Erythroblast (primary cell): ENCODE measurements around the gene FRYL.

Source experiments
- GATA1 ChIP-seq: IDR thresholded peaks from 2 replicates; pipeline ENCODE4 v1.6.1; 2011; ENCODE audit warnings: low read depth, mild to moderate bottlenecking, control low read depth, low read length, moderate library complexity
- POLR2A ChIP-seq: IDR thresholded peaks from 2 replicates; pipeline ENCODE4 v1.6.1; 2011; ENCODE audit warnings: mild to moderate bottlenecking, low read length

DNA sequence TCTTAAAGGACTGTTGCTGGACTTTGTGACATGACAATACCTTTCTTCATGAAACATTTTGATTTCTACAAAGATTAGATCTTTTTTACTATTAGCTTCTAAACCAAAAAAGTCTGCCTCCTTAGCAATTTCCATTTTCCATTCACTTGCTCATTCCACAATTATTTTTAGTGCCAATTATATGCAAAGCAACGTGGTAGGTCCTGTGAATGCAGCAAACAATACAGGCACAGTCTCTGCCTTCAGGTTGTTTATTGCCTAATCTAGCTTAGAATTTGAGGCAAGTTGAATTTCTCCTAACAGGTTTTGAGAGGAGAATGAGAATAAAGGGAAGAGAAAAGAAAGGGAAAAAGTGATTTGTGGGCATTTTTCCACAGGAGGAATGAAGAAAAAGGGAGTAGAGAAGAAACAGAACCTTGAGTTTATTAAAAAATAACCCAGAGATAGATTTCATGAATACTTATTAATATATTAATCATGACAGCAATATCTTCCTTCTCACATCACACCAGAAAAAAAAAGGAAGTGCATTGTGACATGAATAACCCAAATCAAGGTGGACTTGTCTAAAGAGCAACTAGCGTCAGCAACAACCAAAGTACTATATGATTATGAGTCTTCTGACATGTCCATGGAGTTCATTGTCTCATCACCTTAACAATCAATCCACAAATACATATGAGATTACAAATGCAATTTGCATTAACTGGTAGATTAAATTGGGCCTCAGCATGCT is 16.3 kb upstream of the FRYL start:
- TF ChIP-seq POLR2A (no peak), GATA1 (no peak)
